Aorta (tissue), 5 donors: Measurements from ENCODE around the gene PTPRN2. TPM values are rescaled to one million over a fixed set of nuclear protein-coding genes. Genes with fewer than 3 reads are reported as not detected.

Source experiments
- ATAC-seq: fragments of 200-7000 bp; cut with Tn5 transposase; one replicate; pipeline ENCODE4 v1.9.1; 2022; ENCODE audit warnings: moderate library complexity; ENCODE audit not compliant: low FRiP score
- DNase-seq, 2 donors: peaks; one replicate each; pipeline ENCODE4 v3.0.0-alpha.2; 2020
- H3K27ac ChIP-seq, 2 donors: one replicate each; pipeline ENCODE4 v1.5.1; 2013; ENCODE audit warnings: low read length in 2 of 2, mild to moderate bottlenecking in 2 of 2, moderate library complexity in 2 of 2, control low read depth in 1 of 2, inconsistent platforms in 1 of 2, low read depth in 1 of 2
- H3K27me3 ChIP-seq, 2 donors: one replicate each; pipeline ENCODE4 v1.6.1; 2013; ENCODE audit warnings: control low read depth in 1 of 2, low read length in 1 of 2, mild to moderate bottlenecking in 1 of 2, moderate library complexity in 1 of 2; ENCODE audit not compliant: insufficient read depth in 2 of 2, control insufficient read depth in 1 of 2
- H3K36me3 ChIP-seq, 2 donors: one replicate each; pipeline ENCODE4 v1.6.1; 2013; ENCODE audit warnings: control low read depth in 1 of 2, low read length in 1 of 2, mild to moderate bottlenecking in 1 of 2; ENCODE audit not compliant: insufficient read depth in 2 of 2, control insufficient read depth in 1 of 2
- H3K4me1 ChIP-seq, 2 donors: one replicate each; pipeline ENCODE4 v1.6.1; 2013; ENCODE audit warnings: low read length in 2 of 2, control low read depth in 1 of 2, mild to moderate bottlenecking in 1 of 2, moderate library complexity in 1 of 2; ENCODE audit not compliant: insufficient read depth in 2 of 2, control insufficient read depth in 1 of 2
- H3K4me3 ChIP-seq, 2 donors: one replicate each; pipeline ENCODE4 v1.5.1; 2013; ENCODE audit warnings: low read length in 2 of 2, control low read depth in 1 of 2, mild to moderate bottlenecking in 1 of 2
- H3K9me3 ChIP-seq: one replicate; pipeline ENCODE4 v1.6.1; 2013; ENCODE audit warnings: mild to moderate bottlenecking, low read length; ENCODE audit not compliant: control insufficient read depth
- WGBS, 2 donors: extraction: QIAGEN DNeasy Blood & Tissue Kit; methylation state at CpG; one replicate each; pipeline ENCODE4 v1.1.7; 2013; 5-methylcytosine and 5-hydroxymethylcytosine counted together
- intact Hi-C, 2 donors: fragments of 100-400 bp; cut with DNase I; formaldehyde crosslinking; loops; one replicate each; pipeline versions ENCODE4 v1.14.2 to v1.15.0; 2022
- polyA plus RNA-seq, 2 donors: library from polyadenylated mRNA; stranded (reverse); fragments of 200-250 nt; gene quantifications; one replicate each; pipeline ENCODE4 v1.2.3, GENCODE V29; 2013
- total RNA-seq, 2 donors: library from RNA; stranded (reverse); fragmentation: NEBNext Ultra II Directional; extraction: Animal tissue kit (Norgen Biotek cat#: 25700); gene quantifications; one replicate each; pipeline ENCODE4 v1.2.1, GENCODE V29; 2021
- donor health status: healthy with polysubstance abuse.
- donor health status: Bipolar disorder and iron deficiency.
- donor health status: DM: no; HTN: no; CAD: no.
- donor health status: DM: no; HTN: no; CAD: no.
- donor health status: DM: yes; HTN: yes; CAD: no.

PTPRN2 gene
- total and polyA plus RNA-seq, 4 donors = 0.67 to 3.3 (median 1.4) TPM

DNA sequence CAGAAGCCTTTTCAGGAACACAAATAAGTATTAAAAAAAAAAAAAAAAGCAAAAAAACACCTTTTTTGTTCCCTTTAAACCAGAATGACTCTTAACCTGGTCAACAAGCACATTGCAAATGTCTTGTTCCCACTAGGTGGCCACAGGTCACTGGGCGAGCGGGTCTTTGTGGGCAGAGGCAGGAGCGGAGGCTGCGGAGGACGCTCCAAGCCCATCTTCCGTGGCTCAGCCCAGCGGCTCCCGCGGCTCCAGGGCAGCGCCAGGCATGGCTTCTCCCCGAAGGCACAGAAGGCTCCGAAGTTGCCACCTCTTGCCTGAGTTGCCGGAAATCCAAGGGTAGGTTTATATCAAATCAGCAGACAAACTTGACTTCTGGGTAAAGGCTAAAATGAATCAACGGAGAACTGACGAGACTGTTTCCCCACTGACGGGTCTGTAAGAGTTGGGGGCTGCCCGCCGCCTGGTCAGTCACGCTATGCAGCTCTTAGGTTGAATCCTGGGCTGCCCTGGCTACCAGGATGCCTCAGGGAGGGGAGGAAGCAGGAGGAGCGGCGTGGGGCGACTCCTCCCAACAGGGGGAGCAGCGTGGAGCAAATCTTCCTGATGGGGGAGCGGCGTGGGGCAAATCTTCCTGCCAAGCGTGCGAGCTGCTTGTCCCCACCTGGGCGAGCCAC is 144.5 kb downstream of the PTPRN2 start:
- no peak overlapping the region for H3K4me3 ChIP-seq
- 82 to 84% methylated on average over 25 to 28 of the region's 28 CpGs for WGBS, 2 donors
- no peak for ATAC-seq

DNA sequence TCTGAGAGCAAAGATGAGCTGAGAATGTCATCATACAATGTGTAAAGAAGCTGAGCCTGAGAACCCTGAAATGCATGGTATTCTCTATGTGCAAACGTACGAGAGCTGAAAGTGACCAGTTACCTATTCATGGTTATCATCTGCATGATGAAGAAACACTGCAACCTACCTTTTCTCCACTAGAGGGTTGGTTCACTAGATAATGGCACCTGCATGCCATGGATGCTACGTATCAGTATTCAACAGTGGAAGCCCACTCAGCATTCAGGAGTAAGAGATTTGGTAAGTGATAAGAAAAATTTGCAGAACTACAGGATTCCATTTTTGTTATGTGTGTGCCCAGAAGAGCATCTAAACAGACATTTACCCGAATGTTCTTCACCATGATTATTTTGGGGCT is 145.4 kb downstream of the PTPRN2 start:
- Histone ChIP-seq H3K27me3 (no peaks in the 10 kb centered on the region), H3K36me3 (no peaks in the 10 kb centered on the region), H3K4me1 (no peaks in the 10 kb centered on the region), H3K9me3 (no peaks in the 10 kb centered on the region), H3K4me3 (no peak overlapping the region), H3K27ac (no peak overlapping the region)
- no peak for DNase-seq
- intact Hi-C loops = no loop called here
- ATAC-seq = no peak
- WGBS, 2 donors = 78 to 79% methylated on average over 4 of the region's 4 CpGs

More for the DNA sequence above, 144.5 kb downstream of the PTPRN2 start:
- Histone ChIP-seq H3K4me1 (no peaks in the 10 kb centered on the region), H3K36me3 (no peaks in the 10 kb centered on the region), H3K27ac (no peak overlapping the region), H3K27me3 (no peaks in the 10 kb centered on the region), H3K9me3 (no peaks in the 10 kb centered on the region)
- intact Hi-C loops = no loop called here
- DNase-seq = no peak

DNA sequence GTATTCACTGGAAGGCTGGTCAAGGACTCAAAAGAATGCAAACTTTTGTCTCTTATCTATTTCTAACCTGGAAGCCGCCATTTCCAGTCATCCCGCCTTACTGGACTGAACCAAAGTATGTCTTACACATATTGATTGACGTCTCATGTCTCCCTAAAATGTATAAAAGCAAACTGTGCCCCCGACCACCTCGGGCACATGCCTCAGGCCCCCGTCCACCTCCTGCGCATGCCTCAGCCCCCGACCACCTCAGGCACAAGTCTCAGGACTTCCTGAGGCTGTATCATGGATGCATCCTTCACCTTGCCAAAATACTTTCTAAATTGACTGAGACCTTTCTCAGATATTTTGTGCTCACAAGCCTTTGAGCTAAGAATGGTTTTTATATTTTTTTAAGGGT is 148.6 kb downstream of the PTPRN2 start:
- DNase-seq (no peak), ATAC-seq (no peak)
- Histone ChIP-seq H3K36me3 (no peaks in the 10 kb centered on the region), H3K27ac (no peak overlapping the region), H3K4me3 (no peak overlapping the region), H3K9me3 (no peaks in the 10 kb centered on the region), H3K4me1 (no peaks in the 10 kb centered on the region), H3K27me3 (no peaks in the 10 kb centered on the region)
- intact Hi-C loops = no loop called here
- whole genome bisulfite sequencing, 2 donors = 74 to 75% methylated on average over 8 of the region's 8 CpGs

DNA sequence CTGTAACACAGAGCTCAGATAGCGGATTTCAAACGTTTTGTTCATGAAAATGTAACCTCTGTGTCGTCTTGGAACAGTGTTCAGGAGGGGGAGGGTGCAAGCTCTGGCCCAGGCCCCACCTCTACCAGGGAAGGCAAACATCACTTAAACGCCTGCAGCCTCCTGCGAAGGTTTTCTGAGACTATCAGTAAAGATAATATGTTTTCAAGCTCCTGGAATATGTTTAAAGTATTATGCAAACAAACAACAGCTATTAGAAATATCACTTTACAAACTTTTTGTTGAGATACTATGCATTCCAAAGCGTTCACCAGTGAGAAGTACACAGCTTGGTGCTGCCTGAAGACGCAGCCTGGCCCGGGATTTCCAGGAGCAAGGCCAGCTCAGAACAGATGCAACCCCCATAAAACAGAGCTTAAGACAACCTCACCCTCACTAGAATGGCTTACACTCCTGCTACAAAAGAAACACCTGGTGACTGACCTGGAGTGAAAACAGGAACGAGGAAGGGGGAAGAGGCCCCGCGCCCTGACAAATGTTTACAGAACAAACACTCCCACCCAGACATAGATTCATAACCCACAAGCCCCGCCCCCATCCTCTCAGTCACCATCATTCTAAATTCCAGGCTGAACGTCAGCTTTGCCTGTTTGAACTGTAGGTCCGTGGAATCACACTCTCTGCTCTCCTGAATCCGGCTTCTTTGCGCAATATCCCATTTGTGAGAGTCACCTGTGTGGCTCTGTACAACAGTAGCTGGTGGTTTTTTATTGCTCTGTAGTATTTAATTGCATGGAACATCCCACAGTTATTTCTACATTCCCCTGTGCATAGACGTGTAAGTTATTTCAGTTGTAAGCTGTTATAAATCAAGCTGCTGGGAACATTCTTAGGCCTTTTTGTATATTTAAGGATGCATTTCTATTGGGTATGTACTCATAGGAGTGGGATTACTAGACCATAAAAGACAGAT is 155.0 kb downstream of the PTPRN2 start:
- Histone ChIP-seq H3K4me3 (no peak overlapping the region), H3K9me3 (no peaks in the 10 kb centered on the region), H3K4me1 (no peaks in the 10 kb centered on the region), H3K27ac (no peak overlapping the region), H3K27me3 (no peaks in the 10 kb centered on the region), H3K36me3 (no peaks in the 10 kb centered on the region)
- DNase-seq = no peak
- intact Hi-C loops = no loop called here
- WGBS, 2 donors = 7 to 13% methylated on average over 17 of the region's 17 CpGs
- ATAC-seq = no peak

DNA sequence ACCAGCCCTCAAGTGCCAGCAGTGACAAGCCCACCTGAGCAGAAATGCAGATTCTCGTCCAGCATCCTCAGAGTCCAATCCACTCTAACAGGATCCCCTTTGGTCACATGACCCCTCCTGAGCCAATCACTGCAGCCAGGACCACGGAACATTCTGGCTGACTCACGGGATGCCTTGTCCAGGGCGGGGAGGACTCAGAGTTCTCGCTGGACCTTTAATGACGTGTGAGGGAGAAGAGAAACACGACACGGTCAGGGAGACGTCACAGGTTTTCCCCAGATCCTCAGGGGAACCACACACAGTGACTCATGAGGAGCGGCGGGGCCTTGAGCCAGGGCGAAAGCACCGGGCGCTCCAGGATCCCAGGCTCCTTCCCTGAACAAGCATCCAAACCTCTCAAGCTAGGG is 155.7 kb downstream of the PTPRN2 start:
- peak; percentile 82 for ATAC-seq
- no peak overlapping the region for H3K27ac ChIP-seq
- H3K4me3 ChIP-seq = no peak overlapping the region
- DNase-seq = peak; percentile 68 to 89
- no peaks in the 10 kb centered on the region for H3K9me3 ChIP-seq
- H3K4me1 ChIP-seq = no peaks in the 10 kb centered on the region
- intact Hi-C loops = no loop called here
- H3K36me3 ChIP-seq = no peaks in the 10 kb centered on the region
- no peaks in the 10 kb centered on the region for H3K27me3 ChIP-seq
- WGBS, 2 donors = 1 to 7% methylated on average over 14 of the region's 14 CpGs

DNA sequence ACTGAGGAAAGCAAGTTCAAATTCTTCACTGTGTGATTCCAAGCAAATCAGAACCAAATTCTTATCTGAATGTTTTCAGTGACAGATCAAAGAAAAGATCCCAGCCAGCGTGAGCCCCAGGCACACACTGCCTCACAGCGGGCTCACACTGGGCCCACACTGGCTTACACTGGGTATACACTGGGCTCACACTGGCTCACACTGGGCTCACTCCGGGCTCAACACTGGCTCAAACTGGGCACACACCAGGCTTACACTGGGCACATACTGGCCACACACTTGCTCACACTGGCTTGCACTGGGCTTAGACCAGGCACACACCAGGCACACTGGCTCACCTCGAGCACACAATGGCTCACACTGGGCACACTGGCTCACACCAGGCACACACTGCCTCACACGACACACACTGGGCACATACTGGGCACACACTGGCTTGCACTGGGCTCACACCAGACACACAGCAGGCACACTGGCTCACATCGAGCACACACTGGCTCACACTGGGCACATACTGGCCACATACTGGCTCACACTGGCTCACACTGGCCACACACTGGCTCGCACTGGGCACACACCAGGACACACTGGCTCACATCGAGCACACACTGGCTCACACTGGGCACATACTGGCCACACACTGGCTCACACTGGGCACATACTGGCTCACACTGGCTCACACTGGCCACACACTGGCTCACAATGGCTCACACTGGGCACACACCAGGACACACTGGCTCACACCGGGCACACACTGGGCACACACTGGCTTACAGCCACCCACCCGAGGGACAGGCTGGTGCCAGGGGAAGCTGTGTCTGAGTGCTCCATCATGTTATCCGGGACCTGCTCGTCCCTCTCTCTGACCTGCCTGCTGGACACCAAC is 156.3 kb downstream of the PTPRN2 start:
- Histone ChIP-seq H3K4me3 (no peak overlapping the region), H3K27me3 (no peaks in the 10 kb centered on the region), H3K36me3 (no peaks in the 10 kb centered on the region), H3K4me1 (no peaks in the 10 kb centered on the region), H3K27ac (no peak overlapping the region), H3K9me3 (no peaks in the 10 kb centered on the region)
- DNase-seq = no peak
- intact Hi-C loops = no loop called here
- 77 to 79% methylated on average over 12 of the region's 12 CpGs for WGBS, 2 donors
- ATAC-seq = peak; percentile 47

DNA sequence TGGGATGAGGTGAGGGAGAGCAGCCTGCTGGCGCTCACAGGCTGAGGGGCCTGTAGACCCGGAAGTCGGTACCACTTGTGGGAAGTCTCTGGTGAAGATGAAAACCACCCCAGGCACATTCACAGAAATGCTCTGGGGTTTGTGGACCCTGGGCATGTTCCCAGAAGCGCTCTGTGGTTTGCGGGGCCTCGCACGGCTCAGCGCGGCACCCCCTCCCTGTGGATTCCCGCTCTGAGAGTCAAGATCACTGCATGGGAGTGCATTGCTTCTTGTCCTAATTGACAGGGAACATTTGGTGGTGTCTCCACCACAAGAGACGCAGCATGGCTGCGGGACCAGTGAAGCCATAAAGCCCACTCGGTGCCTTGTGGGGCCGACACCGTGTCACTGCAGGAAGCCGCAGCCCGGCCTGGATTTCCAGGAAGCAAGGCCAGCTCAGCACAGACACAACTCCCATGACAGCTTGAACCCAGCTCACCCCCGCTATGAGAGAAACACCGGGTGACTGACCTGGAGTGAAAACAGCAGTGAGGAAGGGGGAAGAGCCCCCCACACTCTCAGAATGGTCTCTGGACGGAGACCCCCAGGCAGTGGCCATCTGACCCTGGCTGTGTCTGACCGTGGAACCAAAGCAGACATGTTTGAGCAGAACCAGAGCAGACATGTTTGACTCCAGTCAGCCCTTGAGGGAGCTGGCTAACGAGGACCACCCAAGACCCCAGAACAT is 157.2 kb downstream of the PTPRN2 start:
- Histone ChIP-seq H3K4me1 (no peaks in the 10 kb centered on the region), H3K4me3 (no peak overlapping the region), H3K9me3 (no peaks in the 10 kb centered on the region), H3K36me3 (no peaks in the 10 kb centered on the region), H3K27ac (no peak overlapping the region), H3K27me3 (no peaks in the 10 kb centered on the region)
- WGBS, 2 donors = 84 to 85% methylated on average over 22 of the region's 22 CpGs
- ATAC-seq = no peak
- DNase-seq = no peak
- intact Hi-C loops = no loop called here
